ENCODE results near the gene SLC5A12. TPM values are rescaled to one million over a fixed set of nuclear protein-coding genes. Genes with fewer than 3 reads are reported as not detected.

SLC5A12 gene
- 0.22 TPM in 1 of 2 replicates, not detected in the other for total RNA-seq (2012; rRNA removed)

GRCh38 chr11:26721948-26722475, at the start of gene SLC5A12:
TSS of gene SLC5A12 (minus strand) at chr11:26722060. CDS start at chr11:26721714, 346 bp downstream.
- H3K4me1 ChIP-seq (ENCODE audit: control insufficient read depth, insufficient read depth, low read length), result no peaks in the 10 kb centered on the region
- H3K36me3 ChIP-seq (ENCODE audit: insufficient read depth, low read length), result no peaks in the 10 kb centered on the region
- no peak within 1 kb of the TSS for H3K9ac ChIP-seq (ENCODE audit: low read depth, low read length)
- H3K27me3 ChIP-seq (ENCODE audit: control insufficient read depth, insufficient read depth, low read length), result peaks cover 25% of the 10 kb centered on the region
- H3K4me2 ChIP-seq (ENCODE audit: low read length), result no peak within 1 kb of the TSS
- no peaks in the 10 kb centered on the region for H3K9me3 ChIP-seq (replicated peaks; ENCODE audit: low read length)
- H3K4me3 ChIP-seq (ENCODE audit: low read length), result no peak within 1 kb of the TSS

GRCh38 chr11:26769027-26769426, 47.2 kb upstream of the SLC5A12 start:
- H3K4me3 ChIP-seq (ENCODE audit: low read length), result no peak overlapping the region
- H3K9me3 ChIP-seq (replicated peaks; ENCODE audit: low read length), result no peaks in the 10 kb centered on the region
- H3K4me1 ChIP-seq (ENCODE audit: control insufficient read depth, insufficient read depth, low read length), result no peaks in the 10 kb centered on the region
- H3K36me3 ChIP-seq (ENCODE audit: insufficient read depth, low read length), result no peaks in the 10 kb centered on the region
- H3K4me2 ChIP-seq (ENCODE audit: low read length), result no peak overlapping the region
- H3K9ac ChIP-seq (ENCODE audit: low read depth, low read length), result no peak overlapping the region
- H3K27me3 ChIP-seq (ENCODE audit: control insufficient read depth, insufficient read depth, low read length), result no peaks in the 10 kb centered on the region

GRCh38 chr11:26767060-26767459, 45.2 kb upstream of the SLC5A12 start:
- Histone ChIP-seq H3K4me3 (ENCODE audit: low read length) (no peak overlapping the region), H3K4me2 (ENCODE audit: low read length) (no peak overlapping the region), H3K27me3 (ENCODE audit: control insufficient read depth, insufficient read depth, low read length) (no peaks in the 10 kb centered on the region), H3K9me3 (replicated peaks; ENCODE audit: low read length) (no peaks in the 10 kb centered on the region), H3K4me1 (ENCODE audit: control insufficient read depth, insufficient read depth, low read length) (no peaks in the 10 kb centered on the region), H3K9ac (ENCODE audit: low read depth, low read length) (no peak overlapping the region), H3K36me3 (ENCODE audit: insufficient read depth, low read length) (no peaks in the 10 kb centered on the region)

- no peak overlapping the region for H3K9ac ChIP-seq (ENCODE audit: low read depth, low read length)
- no peak overlapping the region for H3K4me2 ChIP-seq (ENCODE audit: low read length)
- H3K4me3 ChIP-seq (ENCODE audit: low read length), result no peak overlapping the region
- H3K9me3 ChIP-seq (replicated peaks; ENCODE audit: low read length), result no peaks in the 10 kb centered on the region
- H3K27me3 ChIP-seq (ENCODE audit: control insufficient read depth, insufficient read depth, low read length), result no peaks in the 10 kb centered on the region
- H3K4me1 ChIP-seq (ENCODE audit: control insufficient read depth, insufficient read depth, low read length), result no peaks in the 10 kb centered on the region
- H3K36me3 ChIP-seq (ENCODE audit: insufficient read depth, low read length), result no peaks in the 10 kb centered on the region
These were observed 43.5 kb upstream of the SLC5A12 start for GRCh38 chr11:26765323-26765722.

GRCh38 chr11:26764825-26765224, 43.0 kb upstream of the SLC5A12 start:
- no peaks in the 10 kb centered on the region for H3K27me3 ChIP-seq (ENCODE audit: control insufficient read depth, insufficient read depth, low read length)
- H3K4me3 ChIP-seq (ENCODE audit: low read length), result no peak overlapping the region
- no peaks in the 10 kb centered on the region for H3K4me1 ChIP-seq (ENCODE audit: control insufficient read depth, insufficient read depth, low read length)
- H3K4me2 ChIP-seq (ENCODE audit: low read length), result no peak overlapping the region
- H3K9me3 ChIP-seq (replicated peaks; ENCODE audit: low read length), result no peaks in the 10 kb centered on the region
- no peak overlapping the region for H3K9ac ChIP-seq (ENCODE audit: low read depth, low read length)
- H3K36me3 ChIP-seq (ENCODE audit: insufficient read depth, low read length), result no peaks in the 10 kb centered on the region

- Histone ChIP-seq H3K4me1 (ENCODE audit: control insufficient read depth, insufficient read depth, low read length) (no peaks in the 10 kb centered on the region), H3K4me2 (ENCODE audit: low read length) (no peak overlapping the region), H3K9me3 (replicated peaks; ENCODE audit: low read length) (no peaks in the 10 kb centered on the region), H3K9ac (ENCODE audit: low read depth, low read length) (no peak overlapping the region), H3K36me3 (ENCODE audit: insufficient read depth, low read length) (no peaks in the 10 kb centered on the region), H3K4me3 (ENCODE audit: low read length) (no peak overlapping the region), H3K27me3 (ENCODE audit: control insufficient read depth, insufficient read depth, low read length) (no peaks in the 10 kb centered on the region)
These were observed 42.5 kb upstream of the SLC5A12 start for GRCh38 chr11:26764315-26764714.

- Histone ChIP-seq H3K9ac (ENCODE audit: low read depth, low read length) (no peak overlapping the region), H3K9me3 (replicated peaks; ENCODE audit: low read length) (no peaks in the 10 kb centered on the region), H3K36me3 (ENCODE audit: insufficient read depth, low read length) (no peaks in the 10 kb centered on the region), H3K4me3 (ENCODE audit: low read length) (no peak overlapping the region), H3K4me2 (ENCODE audit: low read length) (no peak overlapping the region), H3K27me3 (ENCODE audit: control insufficient read depth, insufficient read depth, low read length) (no peaks in the 10 kb centered on the region), H3K4me1 (ENCODE audit: control insufficient read depth, insufficient read depth, low read length) (no peaks in the 10 kb centered on the region)
These were observed 40.2 kb upstream of the SLC5A12 start for GRCh38 chr11:26762089-26762488.

- Histone ChIP-seq H3K27me3 (ENCODE audit: control insufficient read depth, insufficient read depth, low read length) (no peaks in the 10 kb centered on the region), H3K9me3 (replicated peaks; ENCODE audit: low read length) (no peaks in the 10 kb centered on the region), H3K4me1 (ENCODE audit: control insufficient read depth, insufficient read depth, low read length) (no peaks in the 10 kb centered on the region), H3K9ac (ENCODE audit: low read depth, low read length) (no peak overlapping the region), H3K4me3 (ENCODE audit: low read length) (no peak overlapping the region), H3K4me2 (ENCODE audit: low read length) (no peak overlapping the region), H3K36me3 (ENCODE audit: insufficient read depth, low read length) (no peaks in the 10 kb centered on the region)
These were observed 39.5 kb upstream of the SLC5A12 start for GRCh38 chr11:26761361-26761809.

- Histone ChIP-seq H3K27me3 (ENCODE audit: control insufficient read depth, insufficient read depth, low read length) (no peaks in the 10 kb centered on the region), H3K4me3 (ENCODE audit: low read length) (no peak overlapping the region), H3K9me3 (replicated peaks; ENCODE audit: low read length) (no peaks in the 10 kb centered on the region), H3K36me3 (ENCODE audit: insufficient read depth, low read length) (no peaks in the 10 kb centered on the region), H3K4me2 (ENCODE audit: low read length) (no peak overlapping the region), H3K9ac (ENCODE audit: low read depth, low read length) (no peak overlapping the region), H3K4me1 (ENCODE audit: control insufficient read depth, insufficient read depth, low read length) (no peaks in the 10 kb centered on the region)
These were observed 36.1 kb upstream of the SLC5A12 start for GRCh38 chr11:26757995-26758394.

- H3K27me3 ChIP-seq (ENCODE audit: control insufficient read depth, insufficient read depth, low read length), result no peaks in the 10 kb centered on the region
- no peaks in the 10 kb centered on the region for H3K9me3 ChIP-seq (replicated peaks; ENCODE audit: low read length)
- H3K9ac ChIP-seq (ENCODE audit: low read depth, low read length), result no peak overlapping the region
- no peaks in the 10 kb centered on the region for H3K4me1 ChIP-seq (ENCODE audit: control insufficient read depth, insufficient read depth, low read length)
- no peak overlapping the region for H3K4me2 ChIP-seq (ENCODE audit: low read length)
- no peaks in the 10 kb centered on the region for H3K36me3 ChIP-seq (ENCODE audit: insufficient read depth, low read length)
- no peak overlapping the region for H3K4me3 ChIP-seq (ENCODE audit: low read length)
These were observed 33.9 kb upstream of the SLC5A12 start for GRCh38 chr11:26755762-26756161.

GRCh38 chr11:26753723-26754504, 32.1 kb upstream of the SLC5A12 start:
- no peaks in the 10 kb centered on the region for H3K4me1 ChIP-seq (ENCODE audit: control insufficient read depth, insufficient read depth, low read length)

GRCh38 chr11:26749927-26750326, 28.1 kb upstream of the SLC5A12 start:
- H3K4me1 ChIP-seq (ENCODE audit: control insufficient read depth, insufficient read depth, low read length), result no peaks in the 10 kb centered on the region
- no peaks in the 10 kb centered on the region for H3K27me3 ChIP-seq (ENCODE audit: control insufficient read depth, insufficient read depth, low read length)
- H3K36me3 ChIP-seq (ENCODE audit: insufficient read depth, low read length), result no peaks in the 10 kb centered on the region
- H3K9ac ChIP-seq (ENCODE audit: low read depth, low read length), result no peak overlapping the region
- no peak overlapping the region for H3K4me3 ChIP-seq (ENCODE audit: low read length)
- no peaks in the 10 kb centered on the region for H3K9me3 ChIP-seq (replicated peaks; ENCODE audit: low read length)
- no peak overlapping the region for H3K4me2 ChIP-seq (ENCODE audit: low read length)

More at GRCh38 chr11:26753723-26754504, 32.1 kb upstream of the SLC5A12 start:
- Histone ChIP-seq H3K9me3 (replicated peaks; ENCODE audit: low read length) (no peaks in the 10 kb centered on the region), H3K36me3 (ENCODE audit: insufficient read depth, low read length) (no peaks in the 10 kb centered on the region), H3K9ac (ENCODE audit: low read depth, low read length) (no peak overlapping the region), H3K4me3 (ENCODE audit: low read length) (no peak overlapping the region), H3K4me2 (ENCODE audit: low read length) (no peak overlapping the region), H3K27me3 (ENCODE audit: control insufficient read depth, insufficient read depth, low read length) (no peaks in the 10 kb centered on the region)

Data from skeletal muscle satellite cell (primary cell).